AG09309 (cell line): ENCODE measurements around the gene CEP95.

Source experiments
- DNase-seq: peaks from one replicate; pipeline ENCODE4 v3.0.0-alpha.2; 2010; ENCODE audit warnings: low read depth
- H3K4me3 ChIP-seq: 2 replicates; pipeline ENCODE4 v1.5.1; 2011; ENCODE audit warnings: mild to moderate bottlenecking, low read depth, low read length, moderate library complexity; ENCODE audit not compliant: control insufficient read depth
- CTCF ChIP-seq: IDR thresholded peaks from 2 replicates; pipeline ENCODE4 v1.5.1; 2011; ENCODE audit warnings: mild to moderate bottlenecking, low read depth, low read length, inconsistent platforms; ENCODE audit not compliant: insufficient read depth, control insufficient read depth; ENCODE audit errors: missing control alignments

CEP95 gene

GRCh38 chr17:64544742-64545141 is 38.0 kb downstream of the CEP95 start:
- no peak overlapping the region for H3K4me3 ChIP-seq
- DNase-seq: no peak
- no peak for TF ChIP-seq CTCF

- no peak for DNase-seq
- TF ChIP-seq CTCF: no peak
- no peak overlapping the region for H3K4me3 ChIP-seq
These were observed 39.9 kb downstream of the CEP95 start for GRCh38 chr17:64546716-64547115.

- H3K4me3 ChIP-seq: no peak overlapping the region
- DNase-seq: no peak
- TF ChIP-seq CTCF: no peak
These were observed 40.5 kb downstream of the CEP95 start for GRCh38 chr17:64547319-64547718.

- no peak for DNase-seq
- H3K4me3 ChIP-seq: no peak overlapping the region
- no peak for TF ChIP-seq CTCF
These were observed 44.7 kb downstream of the CEP95 start for GRCh38 chr17:64551461-64551860.

- no peak for TF ChIP-seq CTCF
- no peak for DNase-seq
These were observed 47.4 kb downstream of the CEP95 start for GRCh38 chr17:64554028-64554637.

GRCh38 chr17:64555281-64555680 is 48.5 kb downstream of the CEP95 start:
- H3K4me3 ChIP-seq: no peak overlapping the region
- no peak for DNase-seq
- TF ChIP-seq CTCF: no peak

More at GRCh38 chr17:64554028-64554637, 47.4 kb downstream of the CEP95 start:
- H3K4me3 ChIP-seq: no peak overlapping the region
